H9 (cell line): ENCODE results near the gene SGF29. TPM values are rescaled to one million over a fixed set of nuclear protein-coding genes. Genes with fewer than 3 reads are reported as not detected.

Experiments used
- DNase-seq: peaks from one replicate; pipeline ENCODE4 v3.0.0-alpha.2; 2017
- H2AFZ ChIP-seq: one replicate; pipeline ENCODE4 v1.6.1; 2013; ENCODE audit warnings: mild to moderate bottlenecking, low read length, control low read depth, moderate library complexity
- H2AK5ac ChIP-seq: 2 replicates; pipeline ENCODE4 v1.6.1; 2013; ENCODE audit warnings: low read length, control low read depth, mixed read lengths; ENCODE audit not compliant: insufficient read length
- H2BK120ac ChIP-seq: one replicate; pipeline ENCODE4 v1.6.1; 2013; ENCODE audit warnings: low read depth, mild to moderate bottlenecking, low read length, control low read depth, inconsistent platforms; ENCODE audit not compliant: poor library complexity, severe bottlenecking
- H2BK12ac ChIP-seq: 2 replicates; pipeline ENCODE4 v1.6.1; 2013; ENCODE audit warnings: low read length, control low read depth, mixed read lengths, low read depth; ENCODE audit not compliant: insufficient read length
- H2BK15ac ChIP-seq: 2 replicates; pipeline ENCODE4 v1.6.1; 2013; ENCODE audit warnings: low read depth, low read length, control low read depth
- H2BK20ac ChIP-seq: one replicate; pipeline ENCODE4 v1.6.1; 2013; ENCODE audit warnings: low read depth, mild to moderate bottlenecking, low read length, control low read depth, inconsistent platforms; ENCODE audit not compliant: poor library complexity, severe bottlenecking
- H2BK5ac ChIP-seq: 2 replicates; pipeline ENCODE4 v1.6.1; 2013; ENCODE audit warnings: low read length, control low read depth, mixed read lengths; ENCODE audit not compliant: insufficient read length
- H3K14ac ChIP-seq: 2 replicates; pipeline ENCODE4 v1.6.1; 2013; ENCODE audit warnings: low read length, control low read depth; ENCODE audit not compliant: insufficient read depth
- H3K18ac ChIP-seq: 2 replicates; pipeline ENCODE4 v1.6.1; 2013; ENCODE audit warnings: low read depth, mild to moderate bottlenecking, mixed read lengths, low read length, control low read depth; ENCODE audit not compliant: insufficient read length
- H3K23ac ChIP-seq: 2 replicates; pipeline ENCODE4 v1.6.1; 2013; ENCODE audit warnings: low read length, control low read depth, mixed read lengths, low read depth; ENCODE audit not compliant: insufficient read length
- H3K23me2 ChIP-seq: 2 replicates; pipeline ENCODE4 v1.6.1; 2013; ENCODE audit warnings: low read depth, mild to moderate bottlenecking, mixed read lengths, low read length, control low read depth; ENCODE audit not compliant: insufficient read length, poor library complexity, severe bottlenecking
- H3K27ac ChIP-seq: 2 replicates; pipeline ENCODE4 v1.5.1; 2013; ENCODE audit warnings: low read length, control low read depth, mixed read lengths, low read depth; ENCODE audit not compliant: insufficient read length
- H3K27me3 ChIP-seq: 2 replicates; pipeline ENCODE4 v1.6.1; 2013; ENCODE audit warnings: low read length, control low read depth, inconsistent platforms; ENCODE audit not compliant: insufficient read depth
- H3K4ac ChIP-seq: 2 replicates; pipeline ENCODE4 v1.6.1; 2013; ENCODE audit warnings: low read depth, mild to moderate bottlenecking, control low read depth, inconsistent platforms, low read length, moderate library complexity
- H3K4me1 ChIP-seq: 2 replicates; pipeline ENCODE4 v1.6.1; 2013; ENCODE audit warnings: low read length, control low read depth, inconsistent platforms; ENCODE audit not compliant: insufficient read depth
- H3K4me2 ChIP-seq: 2 replicates; pipeline ENCODE4 v1.6.1; 2013; ENCODE audit warnings: low read length, control low read depth, mixed read lengths; ENCODE audit not compliant: insufficient read length, insufficient read depth
- H3K56ac ChIP-seq: 2 replicates; pipeline ENCODE4 v1.6.1; 2013; ENCODE audit warnings: low read depth, mild to moderate bottlenecking, mixed read lengths, low read length, control low read depth; ENCODE audit not compliant: insufficient read length
- H3K79me1 ChIP-seq: 2 replicates; pipeline ENCODE4 v1.6.1; 2013; ENCODE audit warnings: low read depth, mild to moderate bottlenecking, moderate library complexity, low read length, control low read depth, inconsistent platforms; ENCODE audit not compliant: insufficient read depth, poor library complexity, severe bottlenecking
- H3K79me2 ChIP-seq: 2 replicates; pipeline ENCODE4 v1.6.1; 2013; ENCODE audit warnings: low read length, control low read depth, inconsistent platforms; ENCODE audit not compliant: insufficient read depth
- H3K9ac ChIP-seq: 2 replicates; pipeline ENCODE4 v1.6.1; 2013; ENCODE audit warnings: low read length, control low read depth, mixed read lengths; ENCODE audit not compliant: insufficient read length; ENCODE audit errors: extremely low read depth
- H3K9me3 ChIP-seq: one replicate; pipeline ENCODE4 v1.6.1; 2013; ENCODE audit warnings: low read depth, low read length, inconsistent platforms; ENCODE audit not compliant: control insufficient read depth
- H3T11ph ChIP-seq: one replicate; pipeline ENCODE4 v1.6.1; 2013; ENCODE audit warnings: mild to moderate bottlenecking, low read length, control low read depth, inconsistent platforms
- H4K20me1 ChIP-seq: one replicate; pipeline ENCODE4 v1.6.1; 2013; ENCODE audit not compliant: control insufficient read depth, insufficient read length, insufficient read depth
- H4K5ac ChIP-seq: 2 replicates; pipeline ENCODE4 v1.6.1; 2013; ENCODE audit warnings: low read depth, mild to moderate bottlenecking, mixed read lengths, low read length, control low read depth; ENCODE audit not compliant: insufficient read length
- H4K8ac ChIP-seq: replicated peaks from 2 replicates; pipeline ENCODE4 v1.6.1; 2013; ENCODE audit warnings: low read length, control low read depth, mixed read lengths, low read depth; ENCODE audit not compliant: insufficient read length
- H4K91ac ChIP-seq: 2 replicates; pipeline ENCODE4 v1.6.1; 2013; ENCODE audit warnings: low read depth, mild to moderate bottlenecking, moderate library complexity, mixed read lengths, low read length, control low read depth; ENCODE audit not compliant: insufficient read length
- H3K27ac Mint-ChIP-seq, 3 experiments: 2 replicates in 2 of 3; 3 replicates in 1 of 3; pipeline ENCODE4 v1.8.0; 2020 to 2021; ENCODE audit warnings: mixed read lengths in 3 of 3, mild to moderate bottlenecking in 1 of 3, moderate library complexity in 1 of 3
- H3K27me3 Mint-ChIP-seq: 2 replicates; pipeline ENCODE4 v1.8.0; 2021; ENCODE audit warnings: low read depth, mild to moderate bottlenecking, moderate library complexity, mixed read lengths
- H3K36me3 Mint-ChIP-seq, 3 experiments: 2 replicates in 2 of 3; 3 replicates in 1 of 3; pipeline ENCODE4 v1.8.0; 2020 to 2021; ENCODE audit warnings: low read depth in 3 of 3, mixed read lengths in 3 of 3; ENCODE audit not compliant: insufficient read depth in 1 of 3
- H3K4me1 Mint-ChIP-seq, 2 experiments: 2 replicates each; pipeline ENCODE4 v1.8.0; 2020; ENCODE audit warnings: mixed read lengths in 2 of 2
- H3K4me3 Mint-ChIP-seq, 2 experiments: 2 replicates in 1 of 2; 3 replicates in 1 of 2; pipeline ENCODE4 v1.8.0; 2020 to 2021; ENCODE audit warnings: mild to moderate bottlenecking in 2 of 2, mixed read lengths in 2 of 2, moderate library complexity in 1 of 2
- H3K9me3 Mint-ChIP-seq, 2 experiments: 2 replicates in 1 of 2; 3 replicates in 1 of 2; pipeline ENCODE4 v1.8.0; 2020; ENCODE audit warnings: mild to moderate bottlenecking in 2 of 2, mixed read lengths in 2 of 2, moderate library complexity in 1 of 2
- CTCF ChIP-seq: fragments of 200-600 bp; sonication (generic); conservative IDR thresholded peaks from 3 replicates; pipeline ENCODE4 v1.8.0; 2021; ENCODE audit warnings: antibody characterized with exemption, mild to moderate bottlenecking
- WGBS: extraction: QIAGEN DNeasy Blood & Tissue Kit; methylation state at CpG from one replicate; pipeline ENCODE4 v1.1.7; 2013; ENCODE audit warnings: missing lambda C conversion rate, low lambda C conversion rate, mixed read lengths; ENCODE audit not compliant: insufficient read length; ENCODE audit errors: extremely low coverage; 5-methylcytosine and 5-hydroxymethylcytosine counted together
- total RNA-seq: library from RNA; stranded (reverse); gene quantifications from 2 replicates; pipeline ENCODE4 v1.2.1, GENCODE V29; 2021

The SGF29 gene
- total RNA-seq, 1 experiment from 2014 or later: 24.8 TPM

- peaks cover under 1% of the 10 kb centered on the region for H3K79me1 ChIP-seq
- H3K4me3 Mint-ChIP-seq: no peak overlapping the region
- no peak for TF ChIP-seq CTCF
Measured at GRCh38 chr16:28569021-28569420, 15.3 kb downstream of the SGF29 start.

More at GRCh38 chr16:28569021-28569420, 15.3 kb downstream of the SGF29 start:
- no peak overlapping the region for H2BK12ac ChIP-seq
- no peak overlapping the region for H3K4me2 ChIP-seq
- H3K27me3 ChIP-seq: no peaks in the 10 kb centered on the region
- H2AFZ ChIP-seq: no peak overlapping the region
- Mint-ChIP-seq H3K27me3 (no peaks in the 10 kb centered on the region; the same call in 1 of the 2 replicates), H3K4me1 (peaks cover 17 to 18% of the 10 kb centered on the region in 2 experiments), H3K36me3 (peaks cover 18 to 26% (median 19%) of the 10 kb centered on the region in 3 experiments), H3K9me3 (peaks cover 19 to 23% of the 10 kb centered on the region in 2 experiments), H3K27ac (no peak overlapping the region)
- no CpG with 5 or more reads among the region's 5 CpGs for WGBS
- H3K27ac ChIP-seq: no peak overlapping the region
- H3T11ph ChIP-seq: no peak overlapping the region
- H2BK5ac ChIP-seq: no peak overlapping the region
- H3K56ac ChIP-seq: no peak overlapping the region
- no peak overlapping the region for H4K91ac ChIP-seq
- H2BK15ac ChIP-seq: no peak overlapping the region
- H2BK20ac ChIP-seq: no peak overlapping the region
- H3K4ac ChIP-seq: no peak overlapping the region
- no peak overlapping the region for H3K14ac ChIP-seq
- no peaks in the 10 kb centered on the region for H3K79me2 ChIP-seq
- no peak overlapping the region for H2BK120ac ChIP-seq
- H4K5ac ChIP-seq: no peak overlapping the region
- no peak overlapping the region for H3K9ac ChIP-seq
- no peak overlapping the region for H4K8ac ChIP-seq
- no peak overlapping the region for H2AK5ac ChIP-seq
- DNase-seq: no peak
- no peaks in the 10 kb centered on the region for H3K4me1 ChIP-seq
- H3K9me3 ChIP-seq: peaks cover 15% of the 10 kb centered on the region
- no peak overlapping the region for H3K18ac ChIP-seq
- no peaks in the 10 kb centered on the region for H4K20me1 ChIP-seq
- H3K23me2 ChIP-seq: no peaks in the 10 kb centered on the region
- no peak overlapping the region for H3K23ac ChIP-seq
